ENCODE data around the gene HOXD10. TPM values are rescaled to one million over a fixed set of nuclear protein-coding genes. Genes with fewer than 3 reads are reported as not detected.

Gene HOXD10
- total RNA-seq, 1 donor = not detected

DNA sequence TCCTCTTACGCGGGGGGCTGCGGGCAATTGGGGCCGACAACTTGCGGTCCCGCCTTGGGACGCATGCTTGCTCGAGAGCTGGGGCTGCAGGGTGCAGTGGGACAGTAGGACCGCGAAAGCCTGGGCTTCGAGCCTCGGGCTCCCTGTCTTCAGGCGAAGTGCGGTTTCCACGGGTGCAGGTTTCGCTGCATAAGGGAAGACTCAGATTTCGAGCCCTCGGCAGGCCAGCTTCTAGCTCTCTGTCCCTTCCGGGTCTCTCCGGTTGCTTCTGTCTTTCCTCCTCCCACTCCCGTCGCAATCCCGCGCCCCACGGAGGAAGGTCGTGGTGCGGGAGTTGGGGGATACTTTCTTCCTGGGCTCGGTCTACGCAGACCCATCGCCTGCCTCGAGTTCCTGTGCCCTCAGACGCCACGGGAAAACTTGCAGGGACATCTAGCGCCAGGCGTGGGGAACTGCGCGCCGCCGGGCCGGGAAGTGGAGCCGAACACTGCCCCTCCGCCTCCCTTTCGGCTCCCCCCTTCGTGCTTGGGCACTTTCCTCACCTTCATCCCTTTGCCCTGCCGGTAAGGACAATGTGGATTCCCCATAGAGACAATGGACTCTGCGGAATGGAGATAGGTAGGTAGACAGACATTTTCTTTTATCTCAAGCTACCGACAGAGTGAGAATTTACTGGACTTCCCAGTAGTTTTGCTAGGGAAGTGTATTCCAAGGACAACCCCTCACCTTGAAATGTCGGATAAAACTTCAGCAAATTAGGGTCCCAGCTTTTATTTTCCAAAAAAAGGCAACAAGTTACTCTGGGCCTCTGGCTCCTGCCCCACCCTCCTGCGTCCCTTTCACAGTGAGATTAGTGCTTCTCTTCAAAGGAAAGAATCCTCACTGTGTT lies 28.3 kb upstream of the HOXD10 start:
- TF ChIP-seq, protein P1, sequence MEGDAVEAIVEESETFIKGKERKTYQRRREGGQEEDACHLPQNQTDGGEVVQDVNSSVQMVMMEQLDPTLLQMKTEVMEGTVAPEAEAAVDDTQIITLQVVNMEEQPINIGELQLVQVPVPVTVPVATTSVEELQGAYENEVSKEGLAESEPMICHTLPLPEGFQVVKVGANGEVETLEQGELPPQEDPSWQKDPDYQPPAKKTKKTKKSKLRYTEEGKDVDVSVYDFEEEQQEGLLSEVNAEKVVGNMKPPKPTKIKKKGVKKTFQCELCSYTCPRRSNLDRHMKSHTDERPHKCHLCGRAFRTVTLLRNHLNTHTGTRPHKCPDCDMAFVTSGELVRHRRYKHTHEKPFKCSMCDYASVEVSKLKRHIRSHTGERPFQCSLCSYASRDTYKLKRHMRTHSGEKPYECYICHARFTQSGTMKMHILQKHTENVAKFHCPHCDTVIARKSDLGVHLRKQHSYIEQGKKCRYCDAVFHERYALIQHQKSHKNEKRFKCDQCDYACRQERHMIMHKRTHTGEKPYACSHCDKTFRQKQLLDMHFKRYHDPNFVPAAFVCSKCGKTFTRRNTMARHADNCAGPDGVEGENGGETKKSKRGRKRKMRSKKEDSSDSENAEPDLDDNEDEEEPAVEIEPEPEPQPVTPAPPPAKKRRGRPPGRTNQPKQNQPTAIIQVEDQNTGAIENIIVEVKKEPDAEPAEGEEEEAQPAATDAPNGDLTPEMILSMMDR (IDR thresholded peaks at IDR 0.05; ENCODE audit: extremely low read depth, low read depth, low read length) = peak; percentile 67
- peak overlapping the region; percentile 54 for H3K4me3 ChIP-seq (ENCODE audit: insufficient read depth, low read length)
- peak overlapping the region; percentile 74 for H2AFZ ChIP-seq (ENCODE audit: low read length)
- H3K27me3 ChIP-seq (ENCODE audit: insufficient read depth, low read length) = peaks cover 97% of the 10 kb centered on the region
- no peaks in the 10 kb centered on the region for H3K79me2 ChIP-seq (ENCODE audit: insufficient read depth, low read length)
- H4K20me1 ChIP-seq (ENCODE audit: insufficient read depth, low read length) = no peaks in the 10 kb centered on the region
- peak; percentile 98 for DNase-seq (ENCODE audit: insufficient read length, low spot score, missing footprints)
- no peaks in the 10 kb centered on the region for H3K9me3 ChIP-seq (ENCODE audit: low read depth, low read length)
- no peak overlapping the region for H3K27ac ChIP-seq (ENCODE audit: low read depth, low read length)
- H3K4me2 ChIP-seq (ENCODE audit: insufficient read depth, low read length) = peak overlapping the region; percentile 70
- H3K36me3 ChIP-seq (ENCODE audit: insufficient read depth, low read length) = no peaks in the 10 kb centered on the region
- H3K4me1 ChIP-seq (ENCODE audit: insufficient read depth, low read length) = no peaks in the 10 kb centered on the region

- peaks cover 97% of the 10 kb centered on the region for H3K27me3 ChIP-seq (ENCODE audit: insufficient read depth, low read length)
Measured at GRCh38 chr2:176088937-176089842, 27.4 kb upstream of the HOXD10 start.

DNA sequence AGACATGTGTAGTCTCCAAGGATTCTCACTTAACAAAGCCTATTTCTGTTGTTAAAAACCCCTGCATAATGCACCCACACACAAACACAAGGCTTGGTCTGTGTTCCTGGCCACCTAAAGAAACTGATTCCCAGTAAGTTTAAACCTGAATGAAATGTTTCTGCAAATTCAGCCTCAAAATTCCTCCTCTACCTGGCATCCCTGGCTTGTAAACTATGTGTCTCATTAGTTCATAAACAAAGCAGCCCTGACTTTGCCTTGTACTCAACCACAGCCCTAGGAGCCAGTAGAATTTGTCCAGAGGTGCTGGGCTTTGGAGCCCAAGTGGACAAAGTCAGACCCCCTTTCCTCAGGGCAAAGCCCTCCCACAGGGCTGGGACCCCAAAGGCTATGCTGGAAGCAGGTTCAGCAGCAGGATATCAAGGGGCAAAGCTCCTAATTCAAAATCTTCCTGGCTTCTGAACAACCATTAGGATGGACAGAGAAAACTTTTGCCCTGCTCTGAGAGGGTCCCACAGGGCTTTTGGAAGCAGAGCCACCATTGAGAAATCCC lies 26.7 kb upstream of the HOXD10 start:
- Histone ChIP-seq H3K4me2 (ENCODE audit: insufficient read depth, low read length) (no peak overlapping the region), H3K9me3 (ENCODE audit: low read depth, low read length) (no peaks in the 10 kb centered on the region), H3K4me3 (ENCODE audit: insufficient read depth, low read length) (no peak overlapping the region), H2AFZ (ENCODE audit: low read length) (no peak overlapping the region), H3K27me3 (ENCODE audit: insufficient read depth, low read length) (peaks cover 97% of the 10 kb centered on the region), H3K27ac (ENCODE audit: low read depth, low read length) (no peak overlapping the region), H4K20me1 (ENCODE audit: insufficient read depth, low read length) (no peaks in the 10 kb centered on the region), H3K4me1 (ENCODE audit: insufficient read depth, low read length) (no peaks in the 10 kb centered on the region), H3K79me2 (ENCODE audit: insufficient read depth, low read length) (no peaks in the 10 kb centered on the region), H3K36me3 (ENCODE audit: insufficient read depth, low read length) (no peaks in the 10 kb centered on the region)
- TF ChIP-seq, protein P1 (IDR thresholded peaks at IDR 0.05; ENCODE audit: extremely low read depth, low read depth, low read length) = no peak
- DNase-seq (ENCODE audit: insufficient read length, low spot score, missing footprints) = peak; percentile 85

More at GRCh38 chr2:176088937-176089842, 27.4 kb upstream of the HOXD10 start:
- no peaks in the 10 kb centered on the region for H3K79me2 ChIP-seq (ENCODE audit: insufficient read depth, low read length)
- no peaks in the 10 kb centered on the region for H4K20me1 ChIP-seq (ENCODE audit: insufficient read depth, low read length)
- no peak overlapping the region for H3K4me2 ChIP-seq (ENCODE audit: insufficient read depth, low read length)
- peak; percentile 67 for DNase-seq (ENCODE audit: insufficient read length, low spot score, missing footprints)
- no peak overlapping the region for H2AFZ ChIP-seq (ENCODE audit: low read length)
- TF ChIP-seq, protein P1 (IDR thresholded peaks at IDR 0.05; ENCODE audit: extremely low read depth, low read depth, low read length) = no peak
- H3K9me3 ChIP-seq (ENCODE audit: low read depth, low read length) = no peaks in the 10 kb centered on the region
- H3K36me3 ChIP-seq (ENCODE audit: insufficient read depth, low read length) = no peaks in the 10 kb centered on the region
- H3K4me3 ChIP-seq (ENCODE audit: insufficient read depth, low read length) = no peak overlapping the region
- no peak overlapping the region for H3K27ac ChIP-seq (ENCODE audit: low read depth, low read length)
- H3K4me1 ChIP-seq (ENCODE audit: insufficient read depth, low read length) = no peaks in the 10 kb centered on the region

Measured in osteoblast (primary cell).